ENCODE results near the gene ELAVL2.

The ELAVL2 gene

GRCh38 chr9:23669776-23670175 lies 156.3 kb downstream of the ELAVL2 start:
- no peak for DNase-seq (ENCODE audit: low read depth)
- no peak overlapping the region for H3K4me3 ChIP-seq (replicated peaks; ENCODE audit: low read depth, low read length)
- no peak for TF ChIP-seq CTCF (IDR thresholded peaks at IDR 0.05; ENCODE audit: low read length, missing control alignments)

- H3K4me3 ChIP-seq (replicated peaks; ENCODE audit: low read depth, low read length): no peak overlapping the region
- TF ChIP-seq CTCF (IDR thresholded peaks at IDR 0.05; ENCODE audit: low read length, missing control alignments): no peak
- DNase-seq (ENCODE audit: low read depth): no peak
Measured at GRCh38 chr9:23665635-23666034, 160.4 kb downstream of the ELAVL2 start.

GRCh38 chr9:23665051-23665450 lies 161.0 kb downstream of the ELAVL2 start:
- no peak for TF ChIP-seq CTCF (IDR thresholded peaks at IDR 0.05; ENCODE audit: low read length, missing control alignments)
- H3K4me3 ChIP-seq (replicated peaks; ENCODE audit: low read depth, low read length): no peak overlapping the region
- DNase-seq (ENCODE audit: low read depth): no peak

- H3K4me3 ChIP-seq (replicated peaks; ENCODE audit: low read depth, low read length): no peak overlapping the region
- no peak for DNase-seq (ENCODE audit: low read depth)
- TF ChIP-seq CTCF (IDR thresholded peaks at IDR 0.05; ENCODE audit: low read length, missing control alignments): no peak
Measured at GRCh38 chr9:23663946-23664345, 162.1 kb downstream of the ELAVL2 start.

- no peak for DNase-seq (ENCODE audit: low read depth)
- TF ChIP-seq CTCF (IDR thresholded peaks at IDR 0.05; ENCODE audit: low read length, missing control alignments): no peak
- no peak overlapping the region for H3K4me3 ChIP-seq (replicated peaks; ENCODE audit: low read depth, low read length)
Measured at GRCh38 chr9:23663536-23663935, 162.5 kb downstream of the ELAVL2 start.

GRCh38 chr9:23663125-23663524 lies 162.9 kb downstream of the ELAVL2 start:
- no peak for TF ChIP-seq CTCF (IDR thresholded peaks at IDR 0.05; ENCODE audit: low read length, missing control alignments)
- no peak overlapping the region for H3K4me3 ChIP-seq (replicated peaks; ENCODE audit: low read depth, low read length)
- DNase-seq (ENCODE audit: low read depth): no peak

GRCh38 chr9:23662320-23662719 lies 163.7 kb downstream of the ELAVL2 start:
- no peak overlapping the region for H3K4me3 ChIP-seq (replicated peaks; ENCODE audit: low read depth, low read length)
- no peak for TF ChIP-seq CTCF (IDR thresholded peaks at IDR 0.05; ENCODE audit: low read length, missing control alignments)
- DNase-seq (ENCODE audit: low read depth): no peak

Data from fibroblast of pulmonary artery (primary cell).